ENCODE measurements around the gene CHST11.

Gene CHST11

DNA sequence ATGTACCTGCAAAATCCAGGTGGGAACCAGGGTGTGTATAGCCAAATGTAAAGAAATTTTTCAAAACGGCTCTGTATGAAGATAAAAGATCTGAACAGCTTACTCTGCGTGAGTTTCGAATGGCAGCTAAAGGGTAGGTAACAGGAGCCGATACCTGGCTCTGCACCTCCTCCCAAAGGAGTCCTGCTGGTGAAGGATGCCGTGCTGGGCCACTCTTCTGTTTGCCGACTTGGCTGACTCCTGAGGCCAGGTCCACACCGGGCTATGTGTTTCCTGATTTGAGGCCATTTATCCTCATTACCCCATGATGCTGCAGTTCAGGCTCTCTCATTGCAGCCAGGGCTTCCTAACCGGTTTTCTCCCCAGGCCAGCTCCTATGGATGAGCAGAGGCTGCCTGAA lies 256.7 kb downstream of the CHST11 start:
- Histone ChIP-seq H3K36me3 (ENCODE audit: control insufficient read depth in 2 of 2, insufficient read depth in 2 of 2, low read length in 2 of 2) (no peaks in the 10 kb centered on the region), H3K27me3 (ENCODE audit: control insufficient read depth in 1 of 2, insufficient read depth in 2 of 2, low read length in 2 of 2) (no peaks in the 10 kb centered on the region), H3K27ac (ENCODE audit: low read length) (no peak overlapping the region), H3K9me3 (ENCODE audit: control insufficient read depth in 2 of 2, low read length in 2 of 2) (no peaks in the 10 kb centered on the region), H3K4me3 (ENCODE audit: low read length in 2 of 2) (no peak overlapping the region), H3K9ac (ENCODE audit: low read length in 2 of 2) (no peak overlapping the region), H3K4me1 (ENCODE audit: control insufficient read depth, insufficient read depth, low read length) (peaks cover 32% of the 10 kb centered on the region)

DNA sequence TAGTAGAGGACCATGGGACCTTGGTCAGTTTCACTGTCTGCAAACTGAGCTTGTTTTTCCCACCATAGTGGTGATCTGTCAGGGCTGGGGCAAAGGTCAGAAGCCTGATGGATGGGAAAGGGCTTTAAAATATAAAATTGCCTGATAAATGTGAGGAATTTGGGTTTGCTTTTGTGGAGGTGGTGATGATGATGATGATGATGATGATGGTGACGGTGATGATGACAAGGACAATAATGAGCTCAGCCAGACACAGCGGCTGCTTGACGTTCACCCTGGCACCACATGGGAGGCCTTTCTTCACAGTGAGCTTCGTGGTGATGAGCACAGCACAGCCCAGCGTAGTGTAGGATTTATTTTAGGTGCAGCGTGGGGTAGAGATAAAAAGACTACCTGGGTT lies 257.6 kb downstream of the CHST11 start:
- Histone ChIP-seq H3K27ac (ENCODE audit: low read length) (no peak overlapping the region), H3K9ac (ENCODE audit: low read length in 2 of 2) (no peak overlapping the region), H3K4me1 (ENCODE audit: control insufficient read depth, insufficient read depth, low read length) (peaks cover 40% of the 10 kb centered on the region), H3K27me3 (ENCODE audit: control insufficient read depth in 1 of 2, insufficient read depth in 2 of 2, low read length in 2 of 2) (no peaks in the 10 kb centered on the region), H3K36me3 (ENCODE audit: control insufficient read depth in 2 of 2, insufficient read depth in 2 of 2, low read length in 2 of 2) (no peaks in the 10 kb centered on the region), H3K9me3 (ENCODE audit: control insufficient read depth in 2 of 2, low read length in 2 of 2) (no peaks in the 10 kb centered on the region), H3K4me3 (ENCODE audit: low read length in 2 of 2) (no peak overlapping the region)

DNA sequence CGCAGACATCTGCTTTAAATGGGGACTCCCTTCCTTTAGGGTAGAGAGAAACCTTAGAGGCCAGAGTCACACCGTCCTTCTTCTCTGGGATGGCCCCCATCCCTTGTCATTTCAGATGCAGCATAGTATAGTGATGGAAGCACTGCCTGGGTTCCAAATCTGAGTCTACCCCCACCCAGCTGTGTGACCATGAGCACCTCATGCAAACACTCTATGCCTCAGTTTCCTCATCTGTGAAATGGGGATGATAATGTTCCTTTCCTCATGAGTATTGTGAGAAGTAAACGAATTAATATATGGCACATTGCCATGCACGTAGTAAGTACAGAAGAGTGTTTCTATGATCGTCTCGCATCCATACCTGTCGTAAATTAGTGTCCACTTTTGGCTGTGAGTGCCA lies 259.4 kb downstream of the CHST11 start:
- peaks cover 37% of the 10 kb centered on the region for H3K4me1 ChIP-seq (ENCODE audit: control insufficient read depth, insufficient read depth, low read length)
- H3K9ac ChIP-seq (ENCODE audit: low read length in 2 of 2): no peak overlapping the region
- no peak overlapping the region for H3K4me3 ChIP-seq (ENCODE audit: low read length in 2 of 2)
- no peak overlapping the region for H3K27ac ChIP-seq (ENCODE audit: low read length)
- no peaks in the 10 kb centered on the region for H3K27me3 ChIP-seq (ENCODE audit: control insufficient read depth in 1 of 2, insufficient read depth in 2 of 2, low read length in 2 of 2)
- H3K9me3 ChIP-seq (ENCODE audit: control insufficient read depth in 2 of 2, low read length in 2 of 2): no peaks in the 10 kb centered on the region
- H3K36me3 ChIP-seq (ENCODE audit: control insufficient read depth in 2 of 2, insufficient read depth in 2 of 2, low read length in 2 of 2): no peaks in the 10 kb centered on the region

DNA sequence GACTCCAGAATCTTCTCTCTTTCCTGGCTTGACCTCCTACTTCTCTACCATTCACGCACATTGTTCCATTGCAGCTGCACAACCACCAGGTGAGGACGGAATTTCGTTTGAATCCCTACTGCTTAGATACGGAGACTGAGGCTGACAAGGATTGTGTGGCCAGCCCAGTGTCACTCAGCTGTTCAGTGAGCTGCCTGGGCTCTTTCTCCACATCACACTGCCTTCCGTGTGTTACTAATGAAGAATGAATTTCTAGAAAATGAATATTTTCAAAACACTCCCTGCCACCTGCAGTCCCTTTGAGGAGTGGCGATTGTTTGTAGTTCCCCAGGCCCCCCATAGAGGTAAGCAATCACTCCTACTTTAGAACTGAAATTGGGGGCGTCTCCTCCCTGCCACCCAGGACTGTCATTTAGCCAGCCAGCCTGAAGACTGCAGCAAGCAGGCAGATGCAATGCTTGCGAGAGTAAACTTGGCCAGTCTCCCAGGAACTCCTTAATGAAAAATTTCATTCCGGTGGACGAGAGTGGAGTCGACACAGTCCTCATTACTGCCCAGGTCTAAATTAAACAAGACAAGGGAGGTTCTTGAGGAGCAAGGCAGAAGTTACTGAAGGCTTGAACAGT lies 261.7 kb downstream of the CHST11 start:
- Histone ChIP-seq H3K9me3 (ENCODE audit: control insufficient read depth in 2 of 2, low read length in 2 of 2) (no peaks in the 10 kb centered on the region), H3K4me1 (ENCODE audit: control insufficient read depth, insufficient read depth, low read length) (peaks cover 34% of the 10 kb centered on the region), H3K4me3 (ENCODE audit: low read length in 2 of 2) (peak overlapping the region; percentile 7 to 49), H3K36me3 (ENCODE audit: control insufficient read depth in 2 of 2, insufficient read depth in 2 of 2, low read length in 2 of 2) (no peaks in the 10 kb centered on the region), H3K9ac (ENCODE audit: low read length in 2 of 2) (no peak overlapping the region), H3K27ac (ENCODE audit: low read length) (no peak overlapping the region), H3K27me3 (ENCODE audit: control insufficient read depth in 1 of 2, insufficient read depth in 2 of 2, low read length in 2 of 2) (no peaks in the 10 kb centered on the region)

DNA sequence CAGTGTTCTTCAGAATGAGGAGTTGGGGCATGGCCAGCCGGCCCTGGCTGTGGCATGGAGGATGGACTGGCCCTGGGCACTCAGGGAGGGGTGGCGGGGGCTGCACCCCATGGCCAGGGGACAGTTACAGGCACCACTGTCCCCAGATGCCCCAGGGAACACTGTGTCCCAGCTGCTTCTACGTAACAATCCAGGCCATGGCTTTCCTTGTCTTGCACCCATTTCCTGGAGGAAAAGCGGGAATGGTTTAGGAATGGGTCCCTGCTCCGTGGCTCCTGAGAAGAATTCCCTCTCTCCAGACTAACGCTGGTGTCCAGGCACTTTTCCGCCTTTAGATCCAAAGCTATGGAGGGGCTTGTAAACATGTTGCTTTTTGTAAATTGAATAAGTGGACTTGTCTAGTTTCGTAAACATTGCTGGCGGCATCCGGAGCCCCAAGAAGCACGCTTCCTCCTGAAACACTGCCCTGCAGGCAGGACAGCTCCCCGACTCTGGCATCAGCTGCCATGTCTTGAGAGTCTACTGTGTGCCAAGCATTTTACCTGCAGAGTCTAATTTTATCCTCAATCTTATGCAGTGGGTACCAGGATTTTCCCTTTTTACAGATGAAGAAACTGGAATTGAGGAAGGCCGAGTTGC lies 263.1 kb downstream of the CHST11 start:
- H3K27ac ChIP-seq (ENCODE audit: low read length): peak overlapping the region; percentile 24
- H3K9ac ChIP-seq (ENCODE audit: low read length in 2 of 2): peak overlapping the region in 1 of 2 donors; percentile 31

DNA sequence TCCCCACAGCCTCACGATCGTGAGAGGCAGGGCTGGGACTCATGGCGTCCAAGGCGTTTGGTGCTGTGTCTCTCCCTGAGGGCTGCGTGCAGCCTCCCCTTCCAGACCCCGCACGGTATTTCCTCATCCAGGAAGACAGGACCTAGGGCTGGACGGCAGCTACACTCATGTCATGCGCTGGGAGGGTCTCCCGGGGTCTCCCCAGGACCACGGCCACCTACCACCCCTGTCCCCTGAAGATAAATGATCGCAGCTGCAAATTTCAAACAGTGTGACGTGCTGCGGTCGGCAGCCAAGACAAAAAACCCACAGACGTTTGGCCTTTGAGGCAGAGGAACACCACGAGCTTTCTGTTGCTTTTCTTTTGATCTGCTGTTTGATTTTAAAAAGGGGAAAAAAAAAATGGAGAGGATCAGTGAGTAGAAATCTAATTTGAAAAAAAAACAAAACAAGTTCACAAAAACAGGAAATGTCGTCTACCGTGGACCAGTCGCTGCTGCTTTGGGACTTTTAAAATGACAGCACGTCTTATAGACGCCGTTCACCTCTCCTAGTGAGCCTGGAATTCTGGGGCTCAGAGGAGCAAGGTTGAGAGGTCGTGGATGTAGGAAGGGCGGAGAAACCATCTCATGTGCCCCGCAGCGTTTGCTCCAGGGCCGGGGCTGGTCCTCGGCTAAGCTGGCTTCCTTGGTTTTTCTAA lies 263.7 kb downstream of the CHST11 start:
- peaks cover 33% of the 10 kb centered on the region for H3K4me1 ChIP-seq (ENCODE audit: control insufficient read depth, insufficient read depth, low read length)
- H3K27me3 ChIP-seq (ENCODE audit: control insufficient read depth in 1 of 2, insufficient read depth in 2 of 2, low read length in 2 of 2): no peaks in the 10 kb centered on the region
- H3K27ac ChIP-seq (ENCODE audit: low read length): peak overlapping the region; percentile 24
- H3K4me3 ChIP-seq (ENCODE audit: low read length in 2 of 2): peak overlapping the region; percentile 37 to 61
- peak overlapping the region; percentile 31 to 42 for H3K9ac ChIP-seq (ENCODE audit: low read length in 2 of 2)
- no peaks in the 10 kb centered on the region for H3K9me3 ChIP-seq (ENCODE audit: control insufficient read depth in 2 of 2, low read length in 2 of 2)
- H3K36me3 ChIP-seq (ENCODE audit: control insufficient read depth in 2 of 2, insufficient read depth in 2 of 2, low read length in 2 of 2): no peaks in the 10 kb centered on the region

More for the DNA sequence above, 263.1 kb downstream of the CHST11 start:
- Histone ChIP-seq H3K27me3 (ENCODE audit: control insufficient read depth in 1 of 2, insufficient read depth in 2 of 2, low read length in 2 of 2) (no peaks in the 10 kb centered on the region), H3K4me3 (ENCODE audit: low read length in 2 of 2) (peak overlapping the region; percentile 37 to 61), H3K9me3 (ENCODE audit: control insufficient read depth in 2 of 2, low read length in 2 of 2) (no peaks in the 10 kb centered on the region), H3K4me1 (ENCODE audit: control insufficient read depth, insufficient read depth, low read length) (peaks cover 37% of the 10 kb centered on the region), H3K36me3 (ENCODE audit: control insufficient read depth in 2 of 2, insufficient read depth in 2 of 2, low read length in 2 of 2) (no peaks in the 10 kb centered on the region)

DNA sequence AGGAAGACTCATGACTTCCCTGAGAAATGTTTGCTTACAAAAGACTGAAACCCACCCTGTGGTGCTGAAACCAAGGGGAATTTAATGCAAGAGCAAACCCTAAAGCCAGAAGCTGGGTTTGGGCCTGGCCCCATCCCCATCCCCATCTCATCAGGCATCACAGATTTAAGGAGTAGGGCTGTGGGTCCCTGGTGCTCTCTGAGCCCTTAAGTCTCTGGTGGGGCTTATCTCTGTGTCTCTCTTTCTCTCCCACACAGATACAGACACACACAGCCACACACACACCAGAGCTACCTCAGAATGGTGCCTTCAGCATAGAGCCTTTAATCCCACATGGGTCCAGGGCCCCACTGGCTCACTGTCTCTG lies 264.3 kb downstream of the CHST11 start:
- H3K4me1 ChIP-seq (ENCODE audit: control insufficient read depth, insufficient read depth, low read length): peaks cover 28% of the 10 kb centered on the region
- H3K9me3 ChIP-seq (ENCODE audit: control insufficient read depth in 2 of 2, low read length in 2 of 2): no peaks in the 10 kb centered on the region
- H3K27me3 ChIP-seq (ENCODE audit: control insufficient read depth in 1 of 2, insufficient read depth in 2 of 2, low read length in 2 of 2): no peaks in the 10 kb centered on the region
- peak overlapping the region in 1 of 2 donors; percentile 31 for H3K9ac ChIP-seq (ENCODE audit: low read length in 2 of 2)
- H3K4me3 ChIP-seq (ENCODE audit: low read length in 2 of 2): peak overlapping the region in 1 of 2 donors; percentile 61
- H3K36me3 ChIP-seq (ENCODE audit: control insufficient read depth in 2 of 2, insufficient read depth in 2 of 2, low read length in 2 of 2): no peaks in the 10 kb centered on the region
- peak overlapping the region; percentile 24 for H3K27ac ChIP-seq (ENCODE audit: low read length)

DNA sequence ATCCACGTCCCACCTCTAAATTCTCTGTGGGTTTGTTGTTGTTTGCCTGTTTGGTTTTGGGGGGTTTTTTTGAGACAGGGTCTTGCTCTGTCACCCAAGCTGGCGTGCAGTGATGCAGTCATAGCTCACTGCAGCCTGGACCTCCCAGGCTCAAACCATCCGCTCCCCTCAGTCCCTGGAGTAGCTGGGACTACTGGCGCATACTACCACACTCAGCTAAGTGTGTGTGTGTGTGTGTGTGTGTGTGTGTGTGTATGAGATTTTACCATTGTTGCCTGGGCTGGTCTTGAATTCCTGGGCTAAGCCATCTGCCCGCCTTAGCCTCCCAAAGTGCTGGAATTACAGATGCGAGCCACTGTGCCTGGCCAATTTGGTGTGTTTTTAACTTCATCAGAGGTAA lies 265.2 kb downstream of the CHST11 start:
- H3K27me3 ChIP-seq (ENCODE audit: control insufficient read depth in 1 of 2, insufficient read depth in 2 of 2, low read length in 2 of 2): no peaks in the 10 kb centered on the region
- H3K4me1 ChIP-seq (ENCODE audit: control insufficient read depth, insufficient read depth, low read length): peaks cover 28% of the 10 kb centered on the region
- H3K27ac ChIP-seq (ENCODE audit: low read length): no peak overlapping the region
- no peaks in the 10 kb centered on the region for H3K36me3 ChIP-seq (ENCODE audit: control insufficient read depth in 2 of 2, insufficient read depth in 2 of 2, low read length in 2 of 2)
- no peaks in the 10 kb centered on the region for H3K9me3 ChIP-seq (ENCODE audit: control insufficient read depth in 2 of 2, low read length in 2 of 2)
- no peak overlapping the region for H3K4me3 ChIP-seq (ENCODE audit: low read length in 2 of 2)
- no peak overlapping the region for H3K9ac ChIP-seq (ENCODE audit: low read length in 2 of 2)

DNA sequence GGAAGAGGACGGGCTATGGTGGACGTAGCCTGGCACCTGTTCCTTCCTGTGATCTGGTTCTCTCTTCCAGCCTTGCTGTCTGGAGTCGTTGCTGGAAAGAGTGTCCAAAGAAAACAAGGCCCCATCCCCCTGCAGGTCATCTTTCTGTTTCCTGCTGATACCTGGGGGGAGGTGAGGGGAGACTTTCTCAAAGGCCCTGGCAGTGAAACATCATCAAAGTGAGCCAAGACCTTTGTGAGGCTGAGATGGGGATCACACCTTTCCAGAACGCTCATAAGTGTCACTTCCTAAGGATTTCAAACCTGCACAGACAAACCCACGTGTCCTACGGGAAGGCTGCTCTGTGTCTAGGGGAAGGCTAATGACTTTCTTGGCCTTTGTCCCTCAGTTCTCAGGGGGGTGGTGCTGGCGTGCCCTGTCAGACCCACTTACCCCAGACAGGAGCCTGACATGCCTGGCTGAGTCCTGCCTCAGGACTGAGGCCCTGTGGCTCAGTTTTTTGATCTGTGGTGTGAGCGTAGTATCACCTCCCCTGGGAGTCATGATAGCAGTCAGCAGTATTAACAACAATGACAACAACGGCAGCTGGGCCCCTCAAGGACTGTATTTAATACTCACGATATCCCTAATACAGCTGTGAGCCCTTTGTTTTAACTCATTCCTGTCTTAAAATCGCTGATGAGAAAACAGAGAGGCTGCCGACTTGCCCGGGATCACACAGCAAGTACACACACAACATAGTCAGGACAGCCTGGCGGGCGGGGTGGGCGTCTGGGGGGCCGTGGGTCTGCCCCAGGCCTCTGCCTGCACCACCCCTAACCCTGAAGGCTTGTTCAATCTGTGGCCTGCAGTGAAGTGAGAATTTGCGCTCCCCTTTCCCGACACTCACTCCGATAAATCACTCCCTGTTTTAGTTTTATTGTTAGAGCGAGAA lies 266.1 kb downstream of the CHST11 start:
- no peak overlapping the region for H3K9ac ChIP-seq (ENCODE audit: low read length in 2 of 2)
- H3K4me3 ChIP-seq (ENCODE audit: low read length in 2 of 2): no peak overlapping the region
- H3K27me3 ChIP-seq (ENCODE audit: control insufficient read depth in 1 of 2, insufficient read depth in 2 of 2, low read length in 2 of 2): no peaks in the 10 kb centered on the region
- H3K9me3 ChIP-seq (ENCODE audit: control insufficient read depth in 2 of 2, low read length in 2 of 2): no peaks in the 10 kb centered on the region
- peaks cover 28% of the 10 kb centered on the region for H3K4me1 ChIP-seq (ENCODE audit: control insufficient read depth, insufficient read depth, low read length)
- no peak overlapping the region for H3K27ac ChIP-seq (ENCODE audit: low read length)
- no peaks in the 10 kb centered on the region for H3K36me3 ChIP-seq (ENCODE audit: control insufficient read depth in 2 of 2, insufficient read depth in 2 of 2, low read length in 2 of 2)

DNA sequence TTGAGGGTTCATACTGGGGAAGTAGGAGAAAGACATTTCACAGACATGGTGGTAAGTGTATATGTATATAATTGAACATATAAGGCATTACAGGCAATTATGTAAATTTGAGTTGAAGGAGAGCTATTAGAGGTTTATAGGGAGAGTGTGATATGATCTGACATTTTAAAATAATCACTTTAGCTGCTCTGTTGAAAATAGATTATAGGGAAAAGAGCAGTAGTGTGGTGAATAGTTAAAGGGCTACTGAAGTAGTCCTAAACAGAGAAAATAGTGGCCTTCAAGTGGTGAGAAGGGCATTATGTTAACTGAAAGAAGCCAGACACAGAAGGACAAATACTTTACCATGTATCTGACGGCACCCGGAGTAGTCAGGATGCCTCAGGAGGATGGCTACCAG lies 267.1 kb downstream of the CHST11 start:
- Histone ChIP-seq H3K9me3 (ENCODE audit: control insufficient read depth in 2 of 2, low read length in 2 of 2) (no peaks in the 10 kb centered on the region), H3K4me3 (ENCODE audit: low read length in 2 of 2) (no peak overlapping the region), H3K27me3 (ENCODE audit: control insufficient read depth in 1 of 2, insufficient read depth in 2 of 2, low read length in 2 of 2) (no peaks in the 10 kb centered on the region), H3K9ac (ENCODE audit: low read length in 2 of 2) (no peak overlapping the region), H3K36me3 (ENCODE audit: control insufficient read depth in 2 of 2, insufficient read depth in 2 of 2, low read length in 2 of 2) (no peaks in the 10 kb centered on the region), H3K27ac (ENCODE audit: low read length) (no peak overlapping the region), H3K4me1 (ENCODE audit: control insufficient read depth, insufficient read depth, low read length) (peaks cover 19% of the 10 kb centered on the region)

Data from stomach smooth muscle (tissue), 2 donors.